ENCODE measurements around the gene INPP1.

INPP1 gene

DNA sequence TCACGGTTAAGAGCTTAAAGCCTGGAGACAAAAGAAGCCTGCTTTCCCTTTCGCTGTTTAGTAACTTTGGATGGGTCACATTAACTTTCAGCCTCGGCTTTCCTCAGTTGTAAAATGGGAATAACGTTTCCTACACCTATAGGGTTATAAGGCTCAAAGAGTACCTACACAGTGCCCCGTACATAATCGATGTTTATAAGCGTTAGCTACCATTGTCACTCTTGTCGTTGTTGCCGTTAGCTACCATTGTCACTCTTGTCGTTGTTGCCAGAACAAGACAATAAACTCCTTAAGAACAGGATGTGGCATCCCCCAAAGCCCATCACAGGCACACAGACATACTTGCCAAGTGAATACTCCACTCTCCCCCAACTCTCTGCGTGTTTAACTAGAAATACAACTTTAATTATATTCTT, 63.9 kb downstream of the INPP1 start:
- in situ Hi-C loops (cut with MboI; ENCODE audit: low sequenced_read_pairs), result no loop called here

DNA sequence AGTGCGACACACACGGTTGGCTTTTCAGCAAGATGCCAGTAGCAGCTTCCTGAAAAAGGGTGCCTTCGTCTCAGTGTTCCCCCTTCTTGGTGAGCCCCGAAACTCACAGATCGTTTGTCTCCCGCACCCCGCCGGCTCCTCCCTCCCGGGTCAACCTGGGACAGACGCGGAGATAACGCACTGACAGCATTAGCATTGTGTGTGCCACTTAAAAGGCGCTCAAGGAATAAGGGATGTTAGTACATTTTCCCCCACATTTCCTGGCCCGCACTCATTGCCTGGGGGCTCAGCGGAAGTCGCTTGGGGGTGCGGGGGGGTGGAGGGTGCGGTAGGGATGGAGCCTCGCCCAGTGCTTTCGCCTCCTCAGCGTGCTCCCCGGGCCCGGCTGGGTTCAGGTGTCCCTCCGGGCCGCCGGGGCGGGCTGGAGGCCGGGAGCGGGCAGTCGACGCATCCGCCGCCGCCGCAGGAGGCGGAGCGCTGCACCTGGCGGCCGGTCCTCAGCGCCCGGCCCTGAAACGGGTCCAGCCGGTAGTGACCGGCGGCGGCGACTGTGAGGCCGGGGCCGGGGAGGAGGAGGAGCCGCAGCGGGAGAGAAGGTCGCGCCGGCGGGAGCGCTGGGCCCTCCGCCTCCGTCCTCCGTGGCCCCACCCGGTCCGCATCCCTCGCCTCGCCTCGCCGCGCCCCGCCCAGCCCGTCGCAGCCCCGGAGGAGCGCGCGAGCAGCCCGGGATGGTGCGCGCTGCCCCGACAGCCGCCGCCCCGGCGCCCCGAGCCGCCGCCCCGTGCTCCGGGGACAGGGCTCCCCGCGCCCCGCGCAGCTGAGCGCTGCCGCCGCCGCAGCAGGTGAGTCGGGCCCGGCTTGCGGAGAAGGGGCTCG, 64.5 kb downstream of the INPP1 start, which contains the start of gene MFSD6:
Gene MFSD6, plus strand, starts transcription at position 694 of the 876 bp plus-strand sequence. CDS start 27,675 bp downstream, outside the sequence.
- in situ Hi-C loops (cut with MboI; ENCODE audit: low sequenced_read_pairs), result no loop called here

DNA sequence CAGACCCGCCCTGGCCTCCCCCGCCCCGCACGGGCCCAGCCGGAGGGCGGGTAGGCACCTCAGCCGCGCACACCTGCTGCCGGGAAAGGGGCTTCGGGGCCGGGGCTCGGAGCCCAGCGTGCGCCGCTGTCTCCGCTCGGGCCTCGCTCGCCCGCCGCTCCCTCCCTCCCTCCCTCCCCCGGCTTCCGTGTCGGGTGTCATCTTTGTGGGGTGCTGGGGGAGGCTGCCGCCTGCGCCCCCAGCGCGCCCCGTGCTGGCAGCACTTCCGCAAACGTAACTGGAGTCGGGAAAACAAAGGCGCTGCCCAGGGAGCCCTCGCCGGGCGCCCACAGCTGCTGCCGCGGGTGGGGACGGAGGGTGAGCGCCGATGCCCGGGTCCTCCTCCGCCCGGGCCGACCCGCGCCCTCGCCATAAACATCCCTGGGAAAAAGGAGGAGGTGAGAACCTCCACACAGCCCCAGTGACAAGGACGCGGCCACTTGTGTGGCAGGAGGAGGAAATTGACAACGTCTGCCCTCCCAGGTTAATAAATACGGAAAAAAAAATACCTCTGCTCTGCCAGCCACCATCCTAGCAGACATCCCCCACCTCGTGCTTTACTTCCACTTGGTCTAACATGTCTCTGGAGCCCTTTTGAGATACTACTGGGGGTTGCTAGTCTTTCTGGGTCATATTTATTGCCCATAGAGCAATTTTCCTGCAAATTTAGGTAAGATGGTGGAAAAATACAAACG, 65.3 kb downstream of the INPP1 start:
- in situ Hi-C loops (cut with MboI; ENCODE audit: low sequenced_read_pairs), result no loop called here

DNA sequence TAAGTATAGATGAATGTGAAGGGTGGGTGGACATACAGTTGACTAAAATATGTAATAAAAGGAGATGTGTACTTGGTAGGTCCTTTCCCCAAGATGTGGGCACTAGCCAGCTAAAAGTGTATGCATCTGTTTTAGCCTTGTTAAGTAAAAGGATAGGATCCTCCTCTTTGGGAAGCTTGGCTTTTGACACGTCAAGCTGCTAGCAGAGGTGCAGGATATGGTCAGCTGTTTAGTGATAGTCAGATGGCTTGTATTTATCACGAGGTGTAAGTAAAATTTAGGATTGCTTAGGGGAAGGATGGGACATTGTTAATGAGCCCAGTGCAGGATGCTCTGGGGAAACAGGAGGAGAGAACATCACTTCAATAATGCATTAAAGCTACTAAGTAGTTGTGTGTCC, 66.2 kb downstream of the INPP1 start:
- in situ Hi-C loops (cut with MboI; ENCODE audit: low sequenced_read_pairs), result no loop called here

DNA sequence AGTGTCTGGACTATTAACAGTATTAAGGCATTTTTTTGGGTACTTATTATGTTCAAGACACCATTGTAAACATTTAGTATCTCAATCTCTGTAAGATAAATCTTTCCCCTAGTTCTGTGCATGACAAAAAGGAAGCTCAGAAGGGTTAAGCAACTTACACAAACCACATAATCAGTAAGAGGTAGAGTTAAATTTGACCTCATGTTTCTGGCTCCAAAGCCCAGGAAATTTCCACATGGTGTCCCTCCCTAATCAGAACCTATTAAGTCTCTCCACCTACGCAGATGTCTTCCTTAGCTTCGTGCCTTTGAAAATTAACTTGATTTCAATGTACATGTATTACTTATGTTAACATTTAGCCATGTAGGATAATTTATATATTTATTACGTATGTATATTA, 66.8 kb downstream of the INPP1 start:
- in situ Hi-C loops (cut with MboI; ENCODE audit: low sequenced_read_pairs), result no loop called here

DNA sequence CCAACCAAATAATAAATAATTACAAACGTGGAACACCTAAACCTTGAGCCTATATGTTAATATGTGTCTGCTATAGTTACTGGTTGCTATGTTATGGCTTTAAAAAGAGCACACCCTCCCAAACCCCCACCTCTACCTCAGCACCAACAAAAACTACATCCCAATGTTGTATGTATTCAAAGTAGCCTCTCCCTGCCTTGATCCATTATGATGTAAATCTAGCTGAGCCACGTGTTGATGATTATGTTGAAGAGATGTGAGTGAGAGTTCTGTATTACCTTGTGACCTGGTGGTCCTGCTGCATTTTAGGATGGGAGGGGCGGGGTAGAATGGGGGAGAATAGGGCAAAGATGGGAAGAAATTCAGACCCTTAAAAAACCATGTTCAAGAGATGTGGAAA, 69.6 kb downstream of the INPP1 start:
- in situ Hi-C loops (cut with MboI; ENCODE audit: low sequenced_read_pairs), result no loop called here

DNA sequence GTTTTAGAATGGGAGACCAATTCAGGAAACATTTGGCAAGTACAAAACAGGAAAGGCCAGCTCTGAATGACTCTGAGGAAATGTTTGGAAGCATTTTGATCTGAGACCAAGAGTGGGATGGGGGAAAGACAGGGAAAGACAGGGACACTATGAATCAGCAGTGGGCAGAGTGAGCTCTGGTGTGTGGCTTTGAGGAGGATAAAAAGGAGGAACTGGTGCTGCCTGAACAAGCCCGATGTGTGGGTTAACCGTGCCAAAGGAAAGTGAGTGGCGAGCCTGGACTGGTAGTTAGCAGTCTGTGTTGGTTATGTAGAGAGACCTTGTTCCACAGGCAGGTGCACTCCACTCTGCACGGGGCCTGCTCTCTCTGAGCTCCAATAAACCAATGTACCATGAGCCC, 70.0 kb downstream of the INPP1 start:
- in situ Hi-C loops (cut with MboI; ENCODE audit: low sequenced_read_pairs), result no loop called here

DNA sequence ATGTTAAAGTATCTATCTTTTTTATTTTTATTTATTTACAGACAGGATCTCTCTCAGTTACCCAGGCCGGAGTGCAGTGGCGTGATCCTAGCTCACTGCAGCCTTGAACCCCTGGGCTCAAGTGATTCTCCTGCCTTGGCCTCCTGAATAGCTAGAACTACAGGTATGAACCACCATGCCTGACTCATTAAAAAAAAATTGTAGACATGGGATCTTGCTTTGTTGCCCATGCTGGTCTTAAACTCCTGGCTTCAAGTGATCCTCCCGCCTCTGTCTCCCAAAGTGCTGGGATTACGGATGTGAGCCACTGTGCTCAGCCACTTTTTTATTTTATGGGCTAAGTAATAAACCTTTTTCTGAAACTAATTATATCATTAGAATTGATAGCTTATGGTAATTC, 71.9 kb downstream of the INPP1 start:
- in situ Hi-C loops (cut with MboI; ENCODE audit: low sequenced_read_pairs), result no loop called here

DNA sequence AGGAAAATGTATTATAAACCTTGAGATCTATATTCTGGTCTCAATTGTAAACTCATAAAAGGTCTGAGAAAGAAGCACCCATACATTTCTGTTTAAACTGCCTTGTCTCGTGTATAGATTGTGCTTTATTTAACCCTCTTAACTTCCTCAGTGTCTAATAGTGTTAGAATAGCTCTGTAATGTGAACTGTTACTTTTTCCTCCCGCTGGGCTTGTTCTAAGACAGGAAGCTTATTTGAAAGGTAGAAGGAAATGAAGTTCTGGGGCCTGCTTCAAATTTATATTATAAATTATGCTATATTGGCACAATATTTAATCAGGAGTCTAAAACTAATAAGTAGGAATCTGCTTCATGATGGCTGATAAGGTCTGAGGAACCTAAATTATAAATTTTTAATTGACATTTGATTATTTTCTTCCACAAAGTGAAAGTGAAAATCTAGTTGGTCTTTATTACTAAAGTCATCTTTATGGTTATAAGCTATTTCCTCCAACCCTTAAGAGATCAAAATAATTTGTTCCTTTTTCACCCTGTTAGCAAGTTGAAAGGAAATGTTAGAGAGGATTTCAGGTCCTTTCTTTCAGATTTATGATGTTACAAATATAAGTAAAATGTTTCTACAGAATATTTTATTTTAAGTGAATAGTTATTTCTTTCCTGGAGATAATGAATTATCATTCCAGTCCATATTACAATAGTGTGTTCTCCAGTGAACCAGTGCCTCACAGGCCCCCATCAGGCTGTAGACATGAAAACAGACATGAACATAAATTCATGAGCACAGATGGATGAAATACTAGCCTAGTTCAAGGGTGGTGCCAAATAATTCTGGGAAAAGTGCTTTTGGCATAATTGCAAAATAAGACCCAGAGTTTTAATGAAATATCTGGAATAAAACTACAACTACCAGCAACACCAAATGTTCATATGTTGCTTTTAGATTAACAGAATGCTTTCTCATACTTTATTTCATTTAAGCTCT, 72.7 kb downstream of the INPP1 start:
- in situ Hi-C loops (cut with MboI; ENCODE audit: low sequenced_read_pairs), result no loop called here

DNA sequence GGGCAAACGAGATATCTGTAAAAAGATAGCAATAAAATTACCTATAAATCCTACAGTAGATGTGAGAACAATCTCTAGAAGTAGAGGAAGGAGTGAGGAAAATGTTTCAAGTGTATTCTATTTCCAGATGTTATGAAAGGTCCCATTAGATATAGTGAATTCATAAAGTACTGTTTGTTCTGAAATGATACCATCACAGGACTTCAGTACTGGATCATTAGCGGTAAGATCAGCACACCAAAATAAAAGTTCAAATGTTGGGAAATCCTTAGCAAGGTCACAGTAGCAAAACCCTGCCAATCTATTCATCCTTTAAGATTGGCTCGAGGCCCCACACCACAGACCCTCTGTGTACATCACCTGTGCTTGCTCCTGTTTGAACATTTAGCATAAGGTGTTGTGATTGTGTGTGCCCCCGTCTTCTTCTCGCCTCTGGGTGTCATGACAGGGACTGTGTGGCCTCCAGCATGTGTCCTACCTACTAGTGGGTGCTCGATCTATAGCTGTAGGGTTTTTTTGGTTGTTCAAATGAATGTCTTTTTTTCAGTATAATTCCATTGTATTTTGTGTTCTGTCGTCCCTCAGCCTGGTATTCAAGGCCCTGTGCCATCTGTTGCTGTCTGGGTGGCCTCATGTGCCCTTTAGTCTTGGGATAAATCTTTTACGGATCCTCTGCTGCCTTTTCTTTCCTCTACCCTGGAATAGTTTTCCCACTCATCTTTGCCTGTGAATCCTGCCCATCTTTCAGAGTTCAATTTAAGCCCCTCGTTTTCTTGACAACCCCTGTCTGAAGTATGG, 73.9 kb downstream of the INPP1 start:
- in situ Hi-C loops (cut with MboI; ENCODE audit: low sequenced_read_pairs), result no loop called here

DNA sequence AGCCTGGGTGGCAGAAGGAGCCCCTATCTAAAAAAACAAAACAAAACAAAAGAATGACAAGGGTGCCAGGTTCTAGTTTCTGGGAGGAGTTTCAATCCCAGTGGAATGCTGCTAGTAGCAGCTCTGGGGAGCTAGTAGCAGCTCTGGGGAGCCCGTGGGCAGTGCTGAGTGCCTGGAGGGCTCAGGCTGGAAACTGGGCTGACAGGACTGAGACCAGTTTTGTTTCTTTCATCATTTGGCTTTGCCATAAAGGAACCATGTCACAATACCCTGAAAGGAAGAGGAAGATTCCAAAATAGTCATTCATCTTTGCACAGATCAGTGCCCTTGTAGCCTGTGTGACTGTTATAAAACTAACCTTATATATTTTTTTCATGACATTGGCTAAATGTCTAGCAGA, 75.3 kb downstream of the INPP1 start:
- in situ Hi-C loops (cut with MboI; ENCODE audit: low sequenced_read_pairs), result no loop called here

DNA sequence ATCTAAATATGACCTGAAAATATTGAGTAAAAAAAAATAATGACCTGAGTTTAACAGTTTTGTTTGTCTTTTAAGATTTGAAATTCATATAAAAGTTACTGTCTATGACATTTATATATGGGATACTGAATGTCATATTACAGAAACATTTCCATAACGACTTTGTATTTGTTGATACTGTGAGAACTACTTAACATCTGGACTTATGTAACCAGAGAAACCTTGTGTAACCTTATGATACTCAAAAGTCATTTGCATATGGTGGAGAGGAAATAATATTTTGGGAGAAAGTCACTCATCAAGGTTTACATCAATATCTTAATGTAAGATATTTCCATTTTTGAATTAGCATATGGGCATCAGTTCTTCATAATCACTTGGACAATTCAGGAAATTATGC, 77.4 kb downstream of the INPP1 start:
- in situ Hi-C loops (cut with MboI; ENCODE audit: low sequenced_read_pairs), result no loop called here

Measured in HL-60/S4 treated with retinoic acid at 250 ng/mL for 4 days and 3 days (cell line).